ENCODE data around the gene ZG16. TPM values are rescaled to one million over a fixed set of nuclear protein-coding genes. Genes with fewer than 3 reads are reported as not detected.
"Not testable (repeated sequence)": the region's sequence is repeated elsewhere in the genome, so short reads cannot be mapped to it uniquely, and the experiment has no call there.

The ZG16 gene
- total RNA-seq, 1 donor from 2014 or later, result 0.20 TPM

- no peak overlapping the region for H3K27ac Mint-ChIP-seq
Measured at GRCh38 chr16:29736764-29737163, 41.3 kb upstream of the ZG16 start.

GRCh38 chr16:29737713-29738112, 40.3 kb upstream of the ZG16 start:
- DNase-seq (ENCODE audit: low spot score in 2 of 2, unreplicated experiment in 2 of 2), result no peak
- Mint-ChIP-seq H3K27me3 (ENCODE audit: low read depth) (no peaks in the 10 kb centered on the region), H3K4me1 (peaks cover 19% of the 10 kb centered on the region), H3K9me3 (peaks cover 4% of the 10 kb centered on the region), H3K27ac (no peak overlapping the region), H3K36me3 (no peaks in the 10 kb centered on the region), H3K4me3 (no peak overlapping the region)
- TF ChIP-seq CTCF (IDR thresholded peaks at IDR 0.05; ENCODE audit: unreplicated experiment), result no peak

More at GRCh38 chr16:29736764-29737163, 41.3 kb upstream of the ZG16 start:
- no peaks in the 10 kb centered on the region for H3K36me3 Mint-ChIP-seq
- peaks cover 19% of the 10 kb centered on the region for H3K4me1 Mint-ChIP-seq
- no peak for TF ChIP-seq CTCF (IDR thresholded peaks at IDR 0.05; ENCODE audit: unreplicated experiment)
- no peaks in the 10 kb centered on the region for H3K27me3 Mint-ChIP-seq (ENCODE audit: low read depth)
- H3K9me3 Mint-ChIP-seq, result peaks cover 4% of the 10 kb centered on the region
- no peak overlapping the region for H3K4me3 Mint-ChIP-seq
- DNase-seq (ENCODE audit: low spot score in 2 of 2, unreplicated experiment in 2 of 2), result no peak

- Mint-ChIP-seq H3K36me3 (no peaks in the 10 kb centered on the region), H3K27ac (no peak overlapping the region), H3K27me3 (ENCODE audit: low read depth) (no peaks in the 10 kb centered on the region), H3K4me3 (no peak overlapping the region), H3K9me3 (peaks cover 4% of the 10 kb centered on the region), H3K4me1 (peaks cover 19% of the 10 kb centered on the region)
- no peak for TF ChIP-seq CTCF (IDR thresholded peaks at IDR 0.05; ENCODE audit: unreplicated experiment)
- no peak for DNase-seq (ENCODE audit: low spot score in 2 of 2, unreplicated experiment in 2 of 2)
Measured at GRCh38 chr16:29738514-29738913, 39.5 kb upstream of the ZG16 start.

GRCh38 chr16:29739927-29740629, 38.0 kb upstream of the ZG16 start:
- not testable (repeated sequence) for H3K27me3 Mint-ChIP-seq (ENCODE audit: low read depth); H3K27ac Mint-ChIP-seq; DNase-seq (ENCODE audit: low spot score in 2 of 2, unreplicated experiment in 2 of 2); H3K9me3 Mint-ChIP-seq; H3K4me3 Mint-ChIP-seq; H3K36me3 Mint-ChIP-seq
- peaks cover 17% of the 10 kb centered on the region for H3K4me1 Mint-ChIP-seq

- not testable (repeated sequence) for H3K27me3 Mint-ChIP-seq (ENCODE audit: low read depth); DNase-seq (ENCODE audit: low spot score in 2 of 2, unreplicated experiment in 2 of 2); H3K9me3 Mint-ChIP-seq; H3K4me3 Mint-ChIP-seq; H3K36me3 Mint-ChIP-seq; H3K27ac Mint-ChIP-seq
- H3K4me1 Mint-ChIP-seq, result peaks cover 17% of the 10 kb centered on the region
Measured at GRCh38 chr16:29740630-29741015, 37.4 kb upstream of the ZG16 start.

GRCh38 chr16:29742683-29743275, 35.3 kb upstream of the ZG16 start:
- peaks cover 17% of the 10 kb centered on the region for H3K4me1 Mint-ChIP-seq
- no peak overlapping the region for H3K4me3 Mint-ChIP-seq
- no peaks in the 10 kb centered on the region for H3K9me3 Mint-ChIP-seq
- no peak for DNase-seq (ENCODE audit: low spot score in 2 of 2, unreplicated experiment in 2 of 2)
- H3K27ac Mint-ChIP-seq, result no peak overlapping the region
- TF ChIP-seq CTCF (IDR thresholded peaks at IDR 0.05; ENCODE audit: unreplicated experiment), result no peak
- H3K36me3 Mint-ChIP-seq, result no peaks in the 10 kb centered on the region
- no peaks in the 10 kb centered on the region for H3K27me3 Mint-ChIP-seq (ENCODE audit: low read depth)

Data from mesothelial cell of epicardium (in vitro differentiated cells).